Heart left ventricle (tissue), 16 donors: Measurements from ENCODE around the gene NTF3. TPM values are rescaled to one million over a fixed set of nuclear protein-coding genes. Genes with fewer than 3 reads are reported as not detected.

ENCODE experiments used
- ATAC-seq, 4 donors: fragments of 200-7000 bp; cut with Tn5 transposase; one replicate each; pipeline ENCODE4 v1.9.1; 2020 to 2022; ENCODE audit warnings: moderate library complexity in 4 of 4, mild to moderate bottlenecking in 3 of 4, moderate number of reproducible peaks in 1 of 4
- DNase-seq, 5 donors: peaks; one replicate each; pipeline ENCODE4 v3.0.0-alpha.2; 2020
- H3K27ac ChIP-seq, 12 donors: fragments of 200-600 bp; sonication (generic) in 4 of 12; one replicate each; pipeline versions ENCODE4 v1.5.0 to v1.8.0; 2016 to 2022; ENCODE audit warnings: mild to moderate bottlenecking in 2 of 12
- H3K27me3 ChIP-seq, 9 donors: fragments of 200-600 bp; sonication (generic) in 2 of 9; one replicate each; pipeline versions ENCODE4 v1.5.1 to v1.8.0; 2016 to 2022; ENCODE audit warnings: mild to moderate bottlenecking in 3 of 9
- H3K36me3 ChIP-seq, 9 donors: fragments of 200-600 bp; sonication (generic) in 2 of 9; one replicate each; pipeline versions ENCODE4 v1.5.0 to v1.8.0; 2018 to 2022; ENCODE audit warnings: mild to moderate bottlenecking in 2 of 9
- H3K4me1 ChIP-seq, 12 donors: fragments of 200-600 bp; sonication (generic) in 4 of 12; one replicate each; pipeline versions ENCODE4 v1.5.0 to v1.8.0; 2016 to 2022; ENCODE audit warnings: mild to moderate bottlenecking in 3 of 12
- H3K4me3 ChIP-seq, 12 donors: fragments of 200-600 bp; sonication (generic) in 4 of 12; one replicate each; pipeline versions ENCODE4 v1.5.0 to v1.8.0; 2017 to 2022; ENCODE audit warnings: mild to moderate bottlenecking in 9 of 12, moderate library complexity in 4 of 12
- H3K9me3 ChIP-seq, 12 donors: fragments of 200-600 bp; sonication (generic) in 4 of 12; one replicate each; pipeline versions ENCODE4 v1.5.0 to v1.8.0; 2016 to 2022; ENCODE audit warnings: mild to moderate bottlenecking in 1 of 12
- POLR2A ChIP-seq, 2 donors: fragments of 450-650 bp; IDR thresholded peaks; one replicate each; pipeline ENCODE4 v1.6.1; 2017; ENCODE audit warnings: antibody characterized with exemption in 2 of 2, mild to moderate bottlenecking in 2 of 2, moderate library complexity in 2 of 2
- WGBS, 4 donors: extraction: QIAGEN DNeasy Blood & Tissue Kit in 2 of 4; methylation state at CpG; one replicate each; pipeline versions ENCODE4 v1.1.5 to v1.1.7; 2013 to 2018; 5-methylcytosine and 5-hydroxymethylcytosine counted together
- intact Hi-C, 10 donors: fragments of 100-400 bp; cut with DNase I; formaldehyde crosslinking; loops; one replicate each; pipeline versions ENCODE4 v1.11.1 to v1.14.2; 2022
- polyA plus RNA-seq, 2 donors: library from polyadenylated mRNA; stranded (reverse); fragments of 200-250 nt; gene quantifications; one replicate each; pipeline ENCODE4 v1.2.3, GENCODE V29; 2013
- total RNA-seq, 9 donors: library from RNA; depleted of rRNA in 2 of 9; stranded (reverse); fragments of >200 nt in 2 of 9; fragmentation: NEBNext Ultra II Directional in 3 of 9; extraction: Animal tissue kit (Norgen Biotek cat#: 25700) in 3 of 9; gene quantifications; one replicate each; pipeline versions ENCODE4 v1.1.0 to v1.2.4, GENCODE V29; 2016 to 2023
- TF ChIP-seq, protein P1 (sequence below), 12 donors: fragments of 200-600 bp; sonication (generic) in 4 of 12; IDR thresholded peaks; one replicate each; pipeline versions ENCODE4 v1.5.0 to v1.8.0; 2018 to 2022; ENCODE audit warnings: antibody characterized with exemption in 12 of 12, mild to moderate bottlenecking in 5 of 12
- donor health status: ischemic (EF 13 %, LVEDD 7.1; RV severe dilation, severe dysfunction).
- donor health status: healthy with polysubstance abuse.
- donor health status: DM: no; HTN: yes; CAD: no.
- donor health status: DM: no; HTN: no; CAD: no.
- donor health status: ischemic (EF 25% LVEDD 6.9; RV normal size, moderate dysfunction).
- donor health status: ischemic (EF 25% LVEDD 5.7; RV mildly dilated, moderate dysfunction).
- donor health status: healthy.
- donor health status: DM: yes; HTN: yes; CAD: no.
- donor health status: ischemic (EF 35%, LVEDD 5.7; RV mildly dilated, moderate dysfunction).
- donor health status: nonischemic (EF 11% LVEDD 7.7; RV severe dilation, severe dysfunction).
- donor health status: DM: yes; HTN: yes; CAD: no.
- donor health status: PGD.
- donor health status: ischemic (EF 29% LVEDD 5.4; RV normal size, mild dysfunction).
- donor health status: nonischemic (EF 23%, LVEDD 6.1; RV moderate dilation, normal function).

The NTF3 gene
- total and polyA plus RNA-seq, 11 donors: 0.26 to 1.7 (median 0.63) TPM

DNA sequence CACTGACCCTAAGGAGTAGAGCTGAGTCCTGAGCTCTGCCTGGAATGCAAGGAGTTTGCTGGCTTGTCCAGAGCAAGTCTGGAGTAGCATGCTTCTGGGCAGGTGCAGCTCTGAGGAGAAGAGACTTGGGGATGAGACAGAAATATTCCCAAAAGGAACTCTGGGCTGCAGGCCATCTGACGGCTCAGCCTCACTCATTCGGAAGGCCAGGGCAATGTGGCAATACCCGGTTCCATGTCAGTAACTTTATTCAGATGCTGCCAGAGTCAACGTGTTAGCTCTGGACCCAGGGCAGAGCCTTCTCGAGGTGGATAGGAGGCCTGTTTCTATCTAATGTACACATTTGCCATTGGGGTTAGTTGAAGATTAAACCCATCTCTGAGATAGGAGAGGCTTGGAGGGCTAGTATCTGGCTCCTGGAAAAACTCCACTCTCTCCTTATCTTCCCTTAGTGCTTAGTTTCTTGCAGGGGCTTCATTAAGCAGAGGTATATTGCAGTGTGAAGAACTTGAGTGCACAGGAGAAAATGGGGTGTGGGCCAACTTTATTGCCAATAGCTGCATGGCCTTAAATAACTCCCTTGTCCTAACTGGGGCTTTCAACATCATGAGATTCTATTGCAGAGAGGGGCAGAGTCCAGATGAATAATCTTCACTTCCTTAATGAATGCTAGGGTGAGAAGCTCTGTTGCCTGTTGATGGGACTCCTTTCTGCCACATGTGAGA lies 65.6 kb downstream of the NTF3 start:
- TF ChIP-seq, protein P1, sequence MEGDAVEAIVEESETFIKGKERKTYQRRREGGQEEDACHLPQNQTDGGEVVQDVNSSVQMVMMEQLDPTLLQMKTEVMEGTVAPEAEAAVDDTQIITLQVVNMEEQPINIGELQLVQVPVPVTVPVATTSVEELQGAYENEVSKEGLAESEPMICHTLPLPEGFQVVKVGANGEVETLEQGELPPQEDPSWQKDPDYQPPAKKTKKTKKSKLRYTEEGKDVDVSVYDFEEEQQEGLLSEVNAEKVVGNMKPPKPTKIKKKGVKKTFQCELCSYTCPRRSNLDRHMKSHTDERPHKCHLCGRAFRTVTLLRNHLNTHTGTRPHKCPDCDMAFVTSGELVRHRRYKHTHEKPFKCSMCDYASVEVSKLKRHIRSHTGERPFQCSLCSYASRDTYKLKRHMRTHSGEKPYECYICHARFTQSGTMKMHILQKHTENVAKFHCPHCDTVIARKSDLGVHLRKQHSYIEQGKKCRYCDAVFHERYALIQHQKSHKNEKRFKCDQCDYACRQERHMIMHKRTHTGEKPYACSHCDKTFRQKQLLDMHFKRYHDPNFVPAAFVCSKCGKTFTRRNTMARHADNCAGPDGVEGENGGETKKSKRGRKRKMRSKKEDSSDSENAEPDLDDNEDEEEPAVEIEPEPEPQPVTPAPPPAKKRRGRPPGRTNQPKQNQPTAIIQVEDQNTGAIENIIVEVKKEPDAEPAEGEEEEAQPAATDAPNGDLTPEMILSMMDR (IDR thresholded peaks at IDR 0.05): no peak
- no peak for TF ChIP-seq POLR2A (IDR thresholded peaks at IDR 0.05)
- intact Hi-C loops: no loop called here
- H3K4me3 ChIP-seq: no peak overlapping the region
- no peaks in the 10 kb centered on the region for H3K9me3 ChIP-seq
- H3K36me3 ChIP-seq: peaks cover 0 to 4% (median 0%) of the 10 kb centered on the region in 9 donors
- H3K4me1 ChIP-seq: no peaks in the 10 kb centered on the region
- WGBS, 4 donors: 42 to 82% (median 72%) methylated on average over 5 of the region's 5 CpGs
- H3K27me3 ChIP-seq: peaks cover 0 to 5% (median 0%) of the 10 kb centered on the region in 9 donors
- DNase-seq (no peak), ATAC-seq (no peak)
- no peak overlapping the region for H3K27ac ChIP-seq

DNA sequence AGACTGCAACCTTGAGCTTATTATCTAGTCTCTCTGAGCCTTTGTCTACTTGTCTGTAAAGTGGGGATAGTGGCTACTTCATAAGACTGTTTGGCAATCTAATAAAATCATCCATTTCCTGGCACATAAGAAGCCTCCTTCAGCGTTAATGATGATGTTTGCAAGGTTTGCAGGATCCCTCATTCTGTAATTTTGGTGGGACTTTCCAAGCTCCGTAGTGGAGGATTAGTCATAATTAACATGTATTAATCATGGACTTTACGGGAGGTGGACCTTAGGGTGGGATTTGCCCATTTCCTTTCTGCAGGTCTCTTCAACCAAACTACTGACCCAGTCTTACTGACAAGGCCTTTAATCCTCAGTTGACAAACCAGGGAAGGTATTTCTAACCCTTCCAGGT lies 66.2 kb downstream of the NTF3 start:
- H3K27ac ChIP-seq: no peak overlapping the region
- H3K4me1 ChIP-seq: no peaks in the 10 kb centered on the region
- no peak overlapping the region for H3K4me3 ChIP-seq
- peaks cover 0 to 5% (median 0%) of the 10 kb centered on the region in 9 donors for H3K27me3 ChIP-seq
- H3K9me3 ChIP-seq: no peaks in the 10 kb centered on the region
- WGBS, 4 donors: 77 to 88% (median 80%) methylated on average over 3 of the region's 3 CpGs
- no peak for ATAC-seq
- H3K36me3 ChIP-seq: peaks cover 0 to 4% (median 0%) of the 10 kb centered on the region in 9 donors
- TF ChIP-seq POLR2A (IDR thresholded peaks at IDR 0.05): no peak
- TF ChIP-seq, protein P1 (IDR thresholded peaks at IDR 0.05): no peak
- intact Hi-C loops: no loop called here
- no peak for DNase-seq

DNA sequence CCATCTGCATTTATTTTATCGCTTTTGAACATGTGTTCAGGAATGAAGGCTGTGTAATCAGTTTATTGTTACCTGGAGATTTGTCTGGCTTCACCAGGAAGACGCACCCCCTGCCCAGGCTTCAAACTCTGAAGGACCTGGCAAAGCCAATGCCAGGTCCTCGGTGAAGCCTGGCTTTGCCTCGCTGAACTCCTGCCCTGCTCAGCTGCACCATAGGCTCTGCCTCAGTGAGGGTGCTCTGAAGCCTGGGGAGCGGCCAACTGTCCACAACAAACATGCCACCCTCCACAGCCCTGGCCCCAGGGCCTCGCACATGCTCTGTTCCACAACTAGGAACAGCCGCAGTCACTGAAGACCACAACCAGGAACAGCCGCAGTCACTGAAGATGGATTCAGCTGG lies 66.9 kb downstream of the NTF3 start:
- TF ChIP-seq, protein P1 (IDR thresholded peaks at IDR 0.05): no peak
- no peak for TF ChIP-seq POLR2A (IDR thresholded peaks at IDR 0.05)
- Histone ChIP-seq H3K4me1 (no peaks in the 10 kb centered on the region), H3K9me3 (no peaks in the 10 kb centered on the region), H3K36me3 (peaks cover 0 to 4% (median 0%) of the 10 kb centered on the region in 9 donors), H3K27ac (no peak overlapping the region), H3K4me3 (no peak overlapping the region), H3K27me3 (peaks cover 0 to 5% (median 0%) of the 10 kb centered on the region in 9 donors)
- no peak for ATAC-seq
- DNase-seq: no peak
- WGBS, 4 donors: 95 to 99% (median 97%) methylated on average over 5 to 8 of the region's 8 CpGs
- intact Hi-C loops: no loop called here

DNA sequence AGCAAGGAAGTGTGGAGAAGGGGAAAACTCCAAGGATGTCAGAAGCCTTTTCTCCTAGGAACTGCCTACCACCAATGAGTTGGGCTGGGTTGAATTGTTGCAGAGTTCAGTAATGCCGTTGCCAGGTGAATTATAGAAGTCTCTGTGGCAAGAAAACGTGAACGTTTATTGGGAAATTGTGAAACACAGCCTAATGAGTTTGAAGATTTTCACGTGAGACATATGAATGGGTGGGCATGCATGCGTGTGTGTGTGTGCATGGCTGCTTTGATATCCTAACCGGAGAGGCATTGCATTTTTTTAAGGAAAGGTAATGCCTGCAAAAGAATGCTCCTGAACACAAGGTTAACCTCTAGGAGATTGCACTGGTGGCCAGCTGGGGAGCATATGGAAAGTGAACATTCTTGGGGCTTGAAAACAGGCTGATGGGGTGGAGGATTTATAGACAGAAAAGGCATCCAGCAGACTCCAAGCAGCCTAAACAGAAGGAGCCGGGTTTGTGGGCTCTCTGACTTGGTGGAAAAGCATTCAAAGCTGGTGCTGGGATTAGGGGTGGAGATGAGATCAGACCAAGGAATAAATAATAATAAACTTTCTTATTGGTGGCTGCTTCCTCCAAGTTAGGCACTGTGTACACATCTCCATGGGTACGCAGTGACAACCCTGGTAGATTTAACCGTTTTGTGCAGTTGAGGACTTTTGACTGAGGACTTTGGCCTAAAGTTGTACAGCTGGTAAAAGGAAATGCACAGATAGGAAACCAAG lies 67.8 kb downstream of the NTF3 start:
- TF ChIP-seq, protein P1 (IDR thresholded peaks at IDR 0.05): no peak
- no peak for TF ChIP-seq POLR2A (IDR thresholded peaks at IDR 0.05)
- Histone ChIP-seq H3K9me3 (no peaks in the 10 kb centered on the region), H3K4me1 (no peaks in the 10 kb centered on the region), H3K27ac (no peak overlapping the region), H3K4me3 (no peak overlapping the region), H3K36me3 (no peaks in the 10 kb centered on the region), H3K27me3 (peaks cover 0 to 5% (median 0%) of the 10 kb centered on the region in 9 donors)
- intact Hi-C loops: no loop called here
- DNase-seq (no peak), ATAC-seq (no peak)
- 86 to 93% (median 89%) methylated on average over 9 of the region's 9 CpGs for WGBS, 4 donors
